ENCODE data around the gene JAZF1. TPM values are rescaled to one million over a fixed set of nuclear protein-coding genes. Genes with fewer than 3 reads are reported as not detected.

The JAZF1 gene
- total and polyA plus RNA-seq, 2 of the 8 experiments (the other 6 are each of a cell fraction or from before 2014, with no cell fraction given): 2.6 to 21.8 TPM

GRCh38 chr7:27970350-27970749 lies 210.2 kb downstream of the JAZF1 start:
- Histone ChIP-seq H3K27ac (ENCODE audit: low read depth, low read length) (no peak overlapping the region), H3K4ac (replicated peaks; ENCODE audit: insufficient read length, low read depth, low read length) (no peak overlapping the region), H3K18ac (ENCODE audit: extremely low read depth, low read length) (no peak overlapping the region), H3K9ac (replicated peaks in 1 of 4; ENCODE audit: extremely low read depth in 1 of 4, low read depth in 3 of 4, low read length in 3 of 4) (no peak overlapping the region), H3K27me3 (replicated peaks in 1 of 4; ENCODE audit: control insufficient read depth in 3 of 4, extremely low read depth in 1 of 4, insufficient read depth in 3 of 4, low read length in 3 of 4) (no peaks in the 10 kb centered on the region), H3K14ac (ENCODE audit: insufficient read length) (no peak overlapping the region), H4K8ac (ENCODE audit: extremely low read depth, insufficient read depth, low read length) (no peak overlapping the region), H2AK5ac (ENCODE audit: low read depth, low read length) (no peak overlapping the region), H2BK5ac (ENCODE audit: low read depth, low read length) (no peak overlapping the region), H3K23me2 (ENCODE audit: low read depth, low read length) (no peaks in the 10 kb centered on the region), H3K4me2 (ENCODE audit: insufficient read depth in 1 of 2, low read depth in 2 of 2, low read length in 2 of 2) (no peak overlapping the region), H3K4me1 (replicated peaks in 1 of 4; ENCODE audit: control insufficient read depth in 3 of 4, insufficient read depth in 4 of 4, low read length in 3 of 4) (no peaks in the 10 kb centered on the region), H3K79me2 (ENCODE audit: control insufficient read depth in 1 of 2, insufficient read depth in 2 of 2, low read length in 2 of 2) (no peaks in the 10 kb centered on the region), H4K20me1 (replicated peaks in 1 of 2; ENCODE audit: control insufficient read depth in 1 of 2, insufficient read depth in 2 of 2, low read length in 2 of 2) (no peaks in the 10 kb centered on the region), H3K4me3 (ENCODE audit: extremely low read depth in 1 of 4, insufficient read depth in 2 of 4, low read depth in 3 of 4, low read length in 4 of 4) (no peak overlapping the region), H2BK120ac (replicated peaks; ENCODE audit: low read depth, low read length) (no peak overlapping the region), H3K56ac (replicated peaks; ENCODE audit: insufficient read length, low read depth, low read length) (no peak overlapping the region), H2BK20ac (ENCODE audit: low read length) (no peak overlapping the region), H4K5ac (ENCODE audit: insufficient read length, low read depth, low read length) (no peak overlapping the region), H2BK12ac (ENCODE audit: low read depth, low read length) (no peak overlapping the region), H3K23ac (ENCODE audit: insufficient read length) (no peak overlapping the region), H3K36me3 (ENCODE audit: control insufficient read depth in 2 of 4, insufficient read depth in 4 of 4, low read length in 3 of 4) (no peaks in the 10 kb centered on the region), H4K91ac (replicated peaks; ENCODE audit: insufficient read length, low read length) (no peak overlapping the region), H3K9me3 (ENCODE audit: insufficient read depth in 2 of 2, low read depth in 1 of 2, low read length in 1 of 2) (no peaks in the 10 kb centered on the region), H3K79me1 (ENCODE audit: low read depth, low read length) (no peaks in the 10 kb centered on the region), H2AFZ (ENCODE audit: low read length) (no peak overlapping the region), H2BK15ac (ENCODE audit: low read length) (no peak overlapping the region)
- DNase-seq (ENCODE audit: low read depth in 1 of 2, low spot score in 2 of 2) (no peak), FAIRE-seq (no peak)
- POLR2A ChIA-PET (ENCODE audit: partially characterized antibody): no interaction called here
- WGBS, 2 experiments (ENCODE audit: extremely low coverage in 1 of 2, insufficient coverage in 1 of 2, insufficient read length in 1 of 2, insufficient replicate concordance in 2 of 2, low coverage in 1 of 2, low lambda C conversion rate in 2 of 2, missing lambda C conversion rate in 1 of 2): 92% methylated on average over 4 of the region's 4 CpGs; no CpG with 5 or more reads in 1 of the 2 experiments
- CTCF ChIA-PET (ENCODE audit: partially characterized antibody): interaction anchor here (1.5 kb wide), 1 partner anchor 19 kb away, joined by 3 read pairs; no protein-coding TSS in a partner anchor
- TF ChIP-seq TCF12 (IDR thresholded peaks at IDR 0.05; ENCODE audit: low read depth, low read length): no peak
- TF ChIP-seq TAF1 (IDR thresholded peaks at IDR 0.05; ENCODE audit: low read depth, low read length): no peak
- no peak for TF ChIP-seq EP300 (IDR thresholded peaks at IDR 0.05; ENCODE audit: borderline replicate concordance in 1 of 2, low read depth in 2 of 2, low read length in 2 of 2)
- TF ChIP-seq SP1 (IDR thresholded peaks at IDR 0.05; ENCODE audit: low read depth, low read length): no peak
- no peak for TF ChIP-seq BACH1 (IDR thresholded peaks at IDR 0.05; ENCODE audit: low read length)
- TF ChIP-seq ATF3 (IDR thresholded peaks at IDR 0.05; ENCODE audit: insufficient read depth, low read depth, low read length): no peak
- no peak for TF ChIP-seq CTCF (IDR thresholded peaks at IDR 0.05; ENCODE audit: control extremely low read depth in 1 of 3, insufficient read depth in 1 of 3, low read depth in 1 of 3, low read length in 3 of 3)
- no peak for TF ChIP-seq CHD1 (IDR thresholded peaks at IDR 0.05; ENCODE audit: low read depth, low read length)
- no peak for TF ChIP-seq YY1 (IDR thresholded peaks at IDR 0.05; ENCODE audit: low read depth, low read length)
- no peak for TF ChIP-seq CTBP2 (IDR thresholded peaks at IDR 0.05; ENCODE audit: borderline replicate concordance, insufficient read depth, insufficient read length, low read length)
- TF ChIP-seq KDM1A (IDR thresholded peaks at IDR 0.05; ENCODE audit: borderline replicate concordance, low read length): no peak
- no peak for TF ChIP-seq CREB1 (IDR thresholded peaks at IDR 0.05)
- no peak for TF ChIP-seq CEBPB (IDR thresholded peaks at IDR 0.05; ENCODE audit: low read depth, low read length)

Measured in H1 (cell line).